Measurements from ENCODE around the gene TRPM3.
"Not testable (repeated sequence)": the region's sequence is repeated elsewhere in the genome, so short reads cannot be mapped to it uniquely, and the experiment has no call there.

The TRPM3 gene

GRCh38 chr9:70749066-70749465 is 372.4 kb downstream of the TRPM3 start:
- no peak for DNase-seq (ENCODE audit: low read depth)

- no peak for DNase-seq (ENCODE audit: low read depth)
Observed at GRCh38 chr9:70747261-70747718, 374.1 kb downstream of the TRPM3 start.

DNA sequence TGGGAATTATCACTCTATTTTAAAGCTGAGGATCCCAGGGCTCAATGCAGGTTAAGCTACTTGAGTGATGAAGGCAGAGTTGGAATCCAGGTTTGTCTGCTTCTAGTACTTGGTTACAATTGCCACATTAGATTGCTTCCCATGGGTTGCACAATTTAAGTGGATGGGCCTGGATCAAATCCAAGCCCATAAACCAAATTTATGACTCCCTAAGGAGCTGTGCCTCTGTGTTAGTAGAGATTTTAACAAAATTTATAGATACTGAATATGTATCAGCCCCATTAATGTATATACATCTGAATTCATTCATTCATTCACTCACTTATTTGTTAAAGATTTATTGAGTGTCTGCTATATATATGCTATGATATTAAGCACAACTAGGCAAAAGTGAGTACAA is 374.7 kb downstream of the TRPM3 start:
- DNase-seq (ENCODE audit: low read depth) = no peak

GRCh38 chr9:70746316-70746715 is 375.1 kb downstream of the TRPM3 start:
- DNase-seq (ENCODE audit: low read depth) = no peak

DNA sequence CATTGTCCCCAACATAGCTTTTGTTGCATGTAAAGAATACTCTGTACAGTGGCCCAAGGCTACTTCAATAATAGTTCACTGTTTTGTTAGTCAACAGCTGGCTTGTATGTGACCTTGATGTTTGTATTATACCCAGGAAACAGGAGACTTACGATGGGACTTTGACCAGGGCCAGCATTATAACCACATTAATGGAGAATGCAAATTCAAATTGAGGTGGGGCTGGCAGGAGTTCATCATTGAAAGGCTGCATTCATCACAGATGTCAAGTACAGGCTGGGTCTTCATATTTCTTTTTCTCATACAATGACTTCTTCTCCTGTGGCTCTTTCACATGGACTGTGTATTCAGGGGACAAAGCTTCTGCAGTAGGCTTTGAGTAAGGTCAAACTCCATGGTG is 396.6 kb downstream of the TRPM3 start:
- DNase-seq (ENCODE audit: low read depth) = not testable (repeated sequence)

GRCh38 chr9:70724025-70724424 is 397.4 kb downstream of the TRPM3 start:
- DNase-seq (ENCODE audit: low read depth) = not testable (repeated sequence)

DNA sequence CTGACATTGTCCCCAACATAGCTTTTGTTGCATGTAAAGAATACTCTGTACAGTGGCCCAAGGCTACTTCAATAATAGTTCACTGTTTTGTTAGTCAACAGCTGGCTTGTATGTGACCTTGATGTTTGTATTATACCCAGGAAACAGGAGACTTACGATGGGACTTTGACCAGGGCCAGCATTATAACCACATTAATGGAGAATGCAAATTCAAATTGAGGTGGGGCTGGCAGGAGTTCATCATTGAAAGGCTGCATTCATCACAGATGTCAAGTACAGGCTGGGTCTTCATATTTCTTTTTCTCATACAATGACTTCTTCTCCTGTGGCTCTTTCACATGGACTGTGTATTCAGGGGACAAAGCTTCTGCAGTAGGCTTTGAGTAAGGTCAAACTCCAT is 414.6 kb downstream of the TRPM3 start:
- DNase-seq (ENCODE audit: low read depth) = not testable (repeated sequence)

- no peak for DNase-seq (ENCODE audit: low read depth)
Observed at GRCh38 chr9:70701163-70701562, 420.3 kb downstream of the TRPM3 start.

GRCh38 chr9:70696694-70697335 is 424.6 kb downstream of the TRPM3 start:
- DNase-seq (ENCODE audit: low read depth) = no peak

- no peak for DNase-seq (ENCODE audit: low read depth)
Observed at GRCh38 chr9:70694758-70695157, 426.7 kb downstream of the TRPM3 start.

- no peak for DNase-seq (ENCODE audit: low read depth)
Observed at GRCh38 chr9:70693186-70693585, 428.2 kb downstream of the TRPM3 start.

DNA sequence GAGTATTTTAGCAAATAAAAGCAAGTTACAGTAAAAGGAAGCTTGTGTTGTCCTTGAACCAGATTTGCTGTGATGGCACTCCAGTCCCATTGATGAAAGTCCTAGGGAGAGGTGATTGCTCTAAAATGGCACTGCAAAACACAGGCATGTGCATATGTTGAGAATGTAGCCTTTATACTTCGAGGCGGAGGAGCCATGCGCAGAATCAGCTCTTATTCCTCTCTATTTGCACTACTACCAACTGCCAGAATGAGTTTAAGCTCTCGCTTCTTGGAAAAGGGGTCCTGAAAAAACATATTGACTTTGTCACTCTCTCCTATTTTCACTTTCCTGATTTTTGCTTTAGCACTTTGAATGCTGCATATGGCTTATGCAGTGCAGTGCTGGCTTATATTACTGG is 429.0 kb downstream of the TRPM3 start:
- DNase-seq (ENCODE audit: low read depth) = no peak

- no peak for DNase-seq (ENCODE audit: low read depth)
Observed at GRCh38 chr9:70688704-70689103, 432.7 kb downstream of the TRPM3 start.

DNA sequence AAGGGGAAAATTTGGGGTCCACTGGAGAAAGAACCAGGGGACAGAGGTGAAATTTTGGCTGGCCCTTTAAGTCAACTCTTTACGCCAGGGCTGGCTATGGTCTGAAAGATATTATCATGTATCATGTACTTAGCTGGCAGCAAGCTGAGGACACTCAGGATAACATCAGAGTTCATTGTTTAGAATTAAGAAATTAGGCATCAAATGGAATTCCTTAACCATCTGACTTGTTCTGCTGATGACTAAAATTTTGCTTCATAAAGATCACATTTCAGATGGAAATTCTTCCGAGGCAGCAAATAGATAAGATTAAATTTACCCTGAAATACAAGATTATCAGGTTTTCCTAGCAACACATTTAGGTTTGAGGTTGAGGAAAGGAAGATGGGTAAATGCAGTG is 437.6 kb downstream of the TRPM3 start:
- peak; percentile 5 for DNase-seq (ENCODE audit: low read depth)

DNA sequence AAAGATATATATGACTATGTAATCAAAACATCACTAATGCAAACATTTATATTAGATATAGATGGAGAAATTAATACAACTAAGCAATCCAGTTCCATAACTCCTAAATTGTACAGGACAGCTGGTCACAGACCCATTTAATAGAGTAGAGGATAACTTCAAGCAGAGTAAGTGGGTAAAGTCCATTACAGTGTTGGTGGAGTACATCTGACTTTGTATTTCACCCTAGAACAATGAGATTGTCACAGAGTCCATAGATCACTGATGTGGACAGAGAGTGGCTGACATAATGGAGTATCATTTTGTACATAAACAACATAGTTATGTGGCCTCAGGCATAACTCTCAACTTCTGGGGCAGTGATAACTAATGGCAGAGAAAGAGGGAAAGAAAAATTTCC is 439.1 kb downstream of the TRPM3 start:
- DNase-seq (ENCODE audit: low read depth) = no peak

DNA sequence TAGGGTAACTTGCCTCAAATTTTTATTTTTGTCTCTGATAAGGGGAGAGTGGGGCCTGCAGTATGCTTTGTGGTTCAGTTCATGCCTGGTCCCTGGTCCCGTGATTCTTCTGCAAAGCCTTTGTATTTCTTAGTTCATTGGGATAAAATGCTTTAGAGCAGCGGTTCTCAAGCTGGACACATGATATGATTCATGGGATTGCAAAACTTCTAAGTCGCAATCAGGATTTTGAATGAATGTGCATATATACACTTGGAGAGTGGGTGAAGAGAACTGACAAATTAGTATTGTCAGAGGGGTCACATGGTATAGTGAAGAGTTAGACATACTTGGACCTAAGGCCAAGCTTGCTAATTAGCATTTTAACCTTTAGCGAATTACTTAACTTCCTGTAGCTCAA is 441.6 kb downstream of the TRPM3 start:
- DNase-seq (ENCODE audit: low read depth) = peak; percentile 19

DNA sequence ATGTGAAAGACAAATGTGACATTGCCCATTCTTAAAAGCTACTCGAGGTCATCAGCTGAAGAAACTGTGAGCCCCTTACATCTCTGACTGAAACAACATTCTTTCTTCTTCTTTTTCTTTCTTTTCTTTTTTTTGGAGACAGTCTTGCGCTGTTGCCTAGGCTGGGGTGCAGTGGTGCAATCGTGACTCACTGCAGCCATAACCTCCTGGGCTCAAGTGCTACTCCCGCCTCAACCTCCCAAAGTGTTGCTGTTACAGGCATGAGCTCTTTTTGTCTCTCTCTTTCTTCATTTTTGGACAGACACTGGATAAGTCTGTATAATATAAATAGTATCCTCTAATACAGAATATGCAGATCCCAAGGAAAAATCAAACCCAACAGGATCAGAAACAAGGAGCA is 443.3 kb downstream of the TRPM3 start:
- no peak for DNase-seq (ENCODE audit: low read depth)

GRCh38 chr9:70677055-70677735 is 444.2 kb downstream of the TRPM3 start:
- DNase-seq (ENCODE audit: low read depth) = no peak

- DNase-seq (ENCODE audit: low read depth) = no peak
Observed at GRCh38 chr9:70675868-70676370, 445.5 kb downstream of the TRPM3 start.

DNA sequence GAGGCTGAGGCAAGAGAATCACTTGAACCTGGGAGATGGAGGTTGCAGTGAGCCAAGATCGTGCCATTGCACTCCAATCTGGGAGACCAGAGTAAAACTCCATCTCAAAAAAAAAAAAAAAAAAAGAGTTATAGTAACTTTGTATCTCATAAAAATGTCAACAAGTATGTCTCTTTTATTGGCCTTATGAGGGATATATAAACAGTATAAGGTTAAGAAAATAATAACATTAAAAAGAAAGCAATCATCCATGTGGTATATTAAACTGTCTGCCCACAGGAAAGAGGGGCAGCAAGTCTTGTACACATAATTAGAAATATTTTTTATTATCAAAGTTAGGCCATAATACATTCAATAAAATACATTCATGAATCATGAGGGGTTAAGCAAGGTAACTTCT is 447.6 kb downstream of the TRPM3 start:
- DNase-seq (ENCODE audit: low read depth) = no peak

DNA sequence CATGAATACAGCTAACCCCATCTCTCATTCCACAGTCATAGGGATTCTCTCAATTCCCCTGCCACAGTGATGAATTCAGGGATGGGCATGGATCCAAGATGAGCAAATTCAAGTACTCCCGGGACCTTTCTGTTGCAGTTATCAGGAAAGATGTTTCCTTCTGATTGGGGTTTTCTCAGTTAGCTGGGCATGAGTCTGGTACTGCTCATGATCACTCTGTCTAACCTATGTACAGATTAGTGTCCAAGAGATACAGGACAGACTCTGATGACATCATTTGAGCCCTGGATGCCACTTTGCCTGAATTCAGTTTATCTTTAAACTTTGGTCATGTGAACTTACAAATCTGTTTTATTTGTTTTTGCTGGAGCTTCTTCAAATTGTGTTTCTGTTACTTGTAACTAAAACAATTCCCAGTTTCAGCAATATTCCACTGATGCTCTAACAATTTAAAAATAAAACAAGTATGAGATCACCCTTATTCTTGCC is 449.2 kb downstream of the TRPM3 start:
- no peak for DNase-seq (ENCODE audit: low read depth)

DNA sequence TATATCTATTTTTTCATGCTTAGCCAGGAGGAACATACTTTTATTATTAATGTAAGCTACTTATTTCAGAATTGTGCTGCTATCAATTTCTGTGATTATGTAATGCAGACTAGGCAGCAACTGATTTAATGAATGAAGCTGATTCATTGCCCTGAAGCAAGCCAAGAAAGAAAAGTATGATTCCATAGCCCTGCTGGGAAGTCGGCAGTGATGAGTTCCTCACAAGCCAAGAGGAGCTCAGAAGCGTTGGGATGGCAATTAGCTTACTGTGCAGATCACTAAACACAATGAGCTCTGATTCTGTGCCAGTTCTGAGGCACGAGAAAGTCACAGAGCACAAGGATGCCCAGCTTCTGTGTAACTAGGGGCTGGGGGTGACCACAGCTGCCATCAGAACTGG is 452.7 kb downstream of the TRPM3 start:
- no peak for DNase-seq (ENCODE audit: low read depth)

GRCh38 chr9:70658765-70659164 is 462.7 kb downstream of the TRPM3 start:
- no peak for DNase-seq (ENCODE audit: low read depth)

GRCh38 chr9:70656281-70656680 is 465.1 kb downstream of the TRPM3 start:
- DNase-seq (ENCODE audit: low read depth) = no peak

Data from ELR (cell line).